T-cell (primary cell): ENCODE results near the gene TMEM31. TPM values are rescaled to one million over a fixed set of nuclear protein-coding genes. Genes with fewer than 3 reads are reported as not detected.

Source experiments
- total RNA-seq, 35 experiments: library from RNA in 6 of 35; stranded (reverse) in 6 of 35; fragments of 120-200 nt in 1 of 35; gene quantifications; one replicate each; pipeline versions ENCODE4 v1.2.1 to v1.2.4 and lab custom pipeline; 2013 to 2026

TMEM31 gene
- total RNA-seq, 5 donors from 2014 or later (not counting 1 experiment from before 2014, with no cell fraction given): not detected

Other genes starting within 250 kb of the TMEM31 start
- under 1 TPM in 3 of 5 donors, not detected in 2; 0.07 to 0.18 (median 0.16) TPM for gene RAB40A, start 191.4 kb upstream of the TMEM31 start, total RNA-seq
- 10 to 100 TPM in 2 of 5 donors, 1 to 10 TPM in 3; 9.4 to 12.4 (median 9.4) TPM for gene TCEAL4, start 125.4 kb upstream of the TMEM31 start, total RNA-seq
- gene TCEAL3, start 102.9 kb upstream of the TMEM31 start, total RNA-seq: 1 to 10 TPM; 4.3 to 6.8 (median 5.8) TPM
- 10 to 100 TPM in 1 of 5 donors, 1 to 10 TPM in 4; 5.0 to 10.0 (median 7.7) TPM for gene TCEAL1, start 81.9 kb upstream of the TMEM31 start, total RNA-seq
- gene MORF4L2, start 24.2 kb upstream of the TMEM31 start, total RNA-seq: 100 to 1,000 TPM in 2 of 5 donors, 10 to 100 TPM in 3; 72.4 to 152 (median 86.9) TPM
- gene PLP1, start 65.9 kb downstream of the TMEM31 start, total RNA-seq: not detected
- under 1 TPM; 0.15 to 0.41 (median 0.20) TPM for gene RAB9B, start 121.3 kb downstream of the TMEM31 start, total RNA-seq